Activated naive CD8-positive, alpha-beta T cell treated with anti-CD3 and anti-CD28 coated beads, Interleukin-2, amount 50 U/mL, for 16 hours (primary cell): Measurements from ENCODE around the gene COG4.
A peak's percentile ranks its signal among the peaks of the same experiment; 100 is the strongest.

ENCODE experiments used
- DNase-seq: peaks from one replicate; pipeline ENCODE4 v3.0.0-alpha.2; 2020; ENCODE audit warnings: low read depth, low spot score

Gene COG4

DNA sequence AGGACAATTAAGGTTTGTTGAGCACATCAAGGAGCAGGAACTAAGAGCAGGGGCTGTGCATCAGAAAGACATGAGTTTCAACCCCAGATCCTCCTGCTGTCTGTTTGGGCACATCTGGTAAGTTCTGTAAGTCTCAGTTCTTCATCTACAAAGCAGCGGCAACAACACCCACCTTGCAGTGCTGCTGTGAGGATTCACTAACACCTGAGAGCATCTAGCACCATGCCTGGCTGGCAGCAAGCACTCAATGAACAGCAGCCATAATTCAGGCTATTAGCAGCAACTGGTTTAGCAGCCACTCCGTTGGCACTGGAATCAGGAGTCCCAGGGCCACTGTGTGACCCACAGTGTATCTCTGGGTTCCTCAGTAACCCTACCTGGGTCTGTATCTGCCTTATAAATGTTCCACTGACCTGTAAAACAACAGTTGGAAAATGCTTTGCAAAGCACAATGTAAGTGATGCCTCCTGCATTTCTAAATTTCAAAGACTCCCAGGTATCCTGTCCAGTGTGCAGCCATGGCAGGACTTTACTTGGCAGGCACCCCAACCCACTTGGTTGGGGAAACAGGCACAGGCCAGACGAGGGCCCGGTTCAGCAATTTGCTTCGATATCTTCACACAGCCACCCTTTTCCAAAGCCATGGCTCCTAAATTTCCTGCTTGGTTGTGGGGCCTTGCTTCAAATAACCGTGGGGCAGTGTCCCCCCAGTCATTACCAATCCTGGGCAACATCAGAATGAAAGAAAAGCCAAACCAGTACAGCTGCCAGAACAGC, 88.7 kb downstream of the COG4 start:
- no peak for DNase-seq

GRCh38 chr16:70433458-70434103, 89.8 kb downstream of the COG4 start:
- DNase-seq = no peak

GRCh38 chr16:70432723-70433457, 90.5 kb downstream of the COG4 start:
- no peak for DNase-seq

DNA sequence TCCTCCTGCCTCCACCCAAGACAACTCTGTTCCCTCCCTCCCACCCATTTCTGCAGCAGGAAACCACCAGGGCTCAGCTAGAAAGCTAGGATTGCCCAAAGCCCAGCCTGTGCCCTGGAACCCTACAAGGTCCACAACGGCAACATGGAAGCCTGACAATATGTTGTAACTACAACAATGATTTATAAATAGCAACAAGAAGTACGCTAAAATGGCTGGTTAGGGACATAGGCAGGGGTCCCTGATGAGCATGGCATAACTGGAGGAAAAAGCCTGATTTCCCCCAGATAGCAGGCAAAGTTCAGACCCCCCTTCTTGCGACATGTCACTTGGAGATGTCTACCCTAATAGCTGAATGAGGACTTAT, 91.0 kb downstream of the COG4 start:
- no peak for DNase-seq

- DNase-seq = peak; percentile 18
Observed at GRCh38 chr16:70430667-70431536, 92.5 kb downstream of the COG4 start.
